Panc1 (cell line): ENCODE measurements around the gene FRMD8. TPM values are rescaled to one million over a fixed set of nuclear protein-coding genes. Genes with fewer than 3 reads are reported as not detected.
A peak's percentile ranks its signal among the peaks of the same experiment; 100 is the strongest.

Experiments
- ATAC-seq: fragments of 200-7000 bp; cut with Tn5 transposase; 2 replicates; pipeline ENCODE4 v1.9.1; 2020; ENCODE audit warnings: mild to moderate bottlenecking, moderate library complexity
- BruUV-seq: library from RNA; stranded (reverse); fragments of 400-500 nt; replicated peaks from 2 replicates; lab custom pipeline; 2021; lab: Mats Ljungman, UMichigan
- CTCF ChIA-PET: fragments of 300-600 bp; sonication (Branson Sonifier 250); formaldehyde crosslinking; loops from one replicate; lab custom pipeline; 2022; ENCODE audit warnings: antibody characterized with exemption; lab: Charles Lee
- POLR2A ChIA-PET: fragments of 300-600 bp; sonication (Branson Sonifier 250); formaldehyde crosslinking; loops from one replicate; lab custom pipeline; 2022; ENCODE audit warnings: antibody characterized with exemption; lab: Charles Lee
- DNase-seq: peaks from one replicate; pipeline ENCODE4 v3.0.0-alpha.2; 2010; ENCODE audit warnings: low read depth, low spot score
- H3K27ac ChIP-seq: 2 replicates; pipeline ENCODE4 v1.5.1; 2011; ENCODE audit warnings: mild to moderate bottlenecking, low read length, inconsistent platforms
- H3K27me3 ChIP-seq: fragments of 200-500 bp; sonication (Bioruptor generic); 2 replicates; pipeline ENCODE4 v1.6.0; 2014; ENCODE audit warnings: low read length, inconsistent platforms; ENCODE audit not compliant: control insufficient read depth, insufficient read depth
- H3K36me3 ChIP-seq: fragments of 200-500 bp; sonication (Bioruptor generic); 2 replicates; pipeline ENCODE4 v1.5.1; 2014; ENCODE audit warnings: inconsistent platforms, mild to moderate bottlenecking, low read length, moderate library complexity; ENCODE audit not compliant: control insufficient read depth, insufficient read depth
- H3K4me1 ChIP-seq: 2 replicates; pipeline ENCODE4 v1.5.1; 2011; ENCODE audit warnings: inconsistent platforms, mild to moderate bottlenecking, low read length, moderate library complexity; ENCODE audit not compliant: control insufficient read depth, insufficient read depth
- H3K4me3 ChIP-seq, 2 experiments: 2 replicates each; pipeline ENCODE4 v1.5.1; 2011 to 2012; ENCODE audit warnings: low read depth in 2 of 2, low read length in 2 of 2, mild to moderate bottlenecking in 2 of 2, inconsistent platforms in 1 of 2, moderate library complexity in 1 of 2
- H3K9me3 ChIP-seq: fragments of 200-500 bp; sonication (Bioruptor generic); 2 replicates; pipeline ENCODE4 v1.5.1; 2014; ENCODE audit warnings: low read depth, mild to moderate bottlenecking, inconsistent platforms, low read length, moderate library complexity; ENCODE audit not compliant: control insufficient read depth, insufficient read depth
- CTCF ChIP-seq: fragments of 450-650 bp; IDR thresholded peaks from 2 replicates; pipeline ENCODE4 v1.5.1; 2017; ENCODE audit warnings: mild to moderate bottlenecking
- POLR2AphosphoS5 ChIP-seq: IDR thresholded peaks from 2 replicates; pipeline ENCODE4 v1.6.1; 2012; ENCODE audit warnings: mild to moderate bottlenecking, low read depth, low read length, moderate library complexity
- SIN3A ChIP-seq: IDR thresholded peaks from 2 replicates; pipeline ENCODE4 v1.6.1; 2012; ENCODE audit warnings: low read depth, mild to moderate bottlenecking, low read length, moderate library complexity, borderline replicate concordance; ENCODE audit not compliant: insufficient read depth
- TCF7L2 ChIP-seq: IDR thresholded peaks from 2 replicates; pipeline ENCODE4 v1.6.1; 2011; ENCODE audit warnings: mild to moderate bottlenecking, low read depth, low read length, inconsistent platforms
- in situ Hi-C: cut with HindIII; loops from 2 replicates; pipeline ENCODE4 v1.10.0; 2016; ENCODE audit warnings: low sequenced_read_pairs, low pct_unique_long_range_greater_than_20kb
- intact Hi-C: fragments of 100-400 bp; cut with micrococcal nuclease; formaldehyde crosslinking; loops from one replicate; pipeline ENCODE4 v1.10.0; 2022; ENCODE audit not compliant: unreplicated experiment
- total RNA-seq: library from RNA; stranded (reverse); gene quantifications from one replicate; pipeline ENCODE4 v1.2.1, GENCODE V29; 2021; ENCODE audit not compliant: unreplicated experiment
- TF ChIP-seq, protein P1 (sequence below), 2 experiments: IDR thresholded peaks; 2 replicates each; pipeline ENCODE4 v1.6.1; 2011 to 2012; ENCODE audit warnings: low read depth in 2 of 2, control low read depth in 1 of 2, low read length in 1 of 2, mild to moderate bottlenecking in 1 of 2, moderate library complexity in 1 of 2; ENCODE audit not compliant: insufficient read depth in 1 of 2

Gene FRMD8
- total RNA-seq, 1 experiment from 2014 or later = 85.8 TPM

GRCh38 chr11:65428578-65429067 is 42.2 kb downstream of the FRMD8 start:
- in situ Hi-C loops = no loop called here
- no TSS peak for BruUV-seq
- POLR2A ChIA-PET = interaction anchor here (0.6 to 0.7 kb wide), 2 partner anchors 10 to 49 kb away, joined by 3 to 11 read pairs; no protein-coding TSS in a partner anchor

GRCh38 chr11:65429068-65429681 is 42.7 kb downstream of the FRMD8 start:
- H3K27ac ChIP-seq = peak overlapping the region; percentile 100
- H3K4me3 ChIP-seq = peak overlapping the region; percentile 91 to 99
- intact Hi-C loops (no loop called here), in situ Hi-C loops (no loop called here)
- CTCF ChIA-PET = no interaction called here
- POLR2A ChIA-PET = interaction anchor here (0.6 kb wide), 1 partner anchor 11 kb away, joined by 11 read pairs; no protein-coding TSS in a partner anchor
- H3K9me3 ChIP-seq = no peaks in the 10 kb centered on the region
- no TSS peak for BruUV-seq
- ATAC-seq (peak; percentile 7; the same call in 1 of the 2 replicates), DNase-seq (no peak)
- H3K36me3 ChIP-seq = peaks cover 20% of the 10 kb centered on the region
- peak; percentile 63 for TF ChIP-seq POLR2AphosphoS5
- TF ChIP-seq, protein P1, sequence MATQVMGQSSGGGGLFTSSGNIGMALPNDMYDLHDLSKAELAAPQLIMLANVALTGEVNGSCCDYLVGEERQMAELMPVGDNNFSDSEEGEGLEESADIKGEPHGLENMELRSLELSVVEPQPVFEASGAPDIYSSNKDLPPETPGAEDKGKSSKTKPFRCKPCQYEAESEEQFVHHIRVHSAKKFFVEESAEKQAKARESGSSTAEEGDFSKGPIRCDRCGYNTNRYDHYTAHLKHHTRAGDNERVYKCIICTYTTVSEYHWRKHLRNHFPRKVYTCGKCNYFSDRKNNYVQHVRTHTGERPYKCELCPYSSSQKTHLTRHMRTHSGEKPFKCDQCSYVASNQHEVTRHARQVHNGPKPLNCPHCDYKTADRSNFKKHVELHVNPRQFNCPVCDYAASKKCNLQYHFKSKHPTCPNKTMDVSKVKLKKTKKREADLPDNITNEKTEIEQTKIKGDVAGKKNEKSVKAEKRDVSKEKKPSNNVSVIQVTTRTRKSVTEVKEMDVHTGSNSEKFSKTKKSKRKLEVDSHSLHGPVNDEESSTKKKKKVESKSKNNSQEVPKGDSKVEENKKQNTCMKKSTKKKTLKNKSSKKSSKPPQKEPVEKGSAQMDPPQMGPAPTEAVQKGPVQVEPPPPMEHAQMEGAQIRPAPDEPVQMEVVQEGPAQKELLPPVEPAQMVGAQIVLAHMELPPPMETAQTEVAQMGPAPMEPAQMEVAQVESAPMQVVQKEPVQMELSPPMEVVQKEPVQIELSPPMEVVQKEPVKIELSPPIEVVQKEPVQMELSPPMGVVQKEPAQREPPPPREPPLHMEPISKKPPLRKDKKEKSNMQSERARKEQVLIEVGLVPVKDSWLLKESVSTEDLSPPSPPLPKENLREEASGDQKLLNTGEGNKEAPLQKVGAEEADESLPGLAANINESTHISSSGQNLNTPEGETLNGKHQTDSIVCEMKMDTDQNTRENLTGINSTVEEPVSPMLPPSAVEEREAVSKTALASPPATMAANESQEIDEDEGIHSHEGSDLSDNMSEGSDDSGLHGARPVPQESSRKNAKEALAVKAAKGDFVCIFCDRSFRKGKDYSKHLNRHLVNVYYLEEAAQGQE (IDR thresholded peaks at IDR 0.05; ENCODE audit: insufficient read depth in 1 of 2, low read depth in 2 of 2, low read length in 1 of 2) = no peak
- H3K4me1 ChIP-seq = peaks cover 69% of the 10 kb centered on the region
- no peaks in the 10 kb centered on the region for H3K27me3 ChIP-seq

More at GRCh38 chr11:65428578-65429067, 42.2 kb downstream of the FRMD8 start:
- peak; percentile 33; the same call in 1 of the 2 replicates for TF ChIP-seq TCF7L2
- peak; percentile 47; the same call in 1 of the 2 replicates for TF ChIP-seq POLR2AphosphoS5
- TF ChIP-seq CTCF = no peak
- TF ChIP-seq SIN3A = 0 out of 2 replicates have a peak, but pooled peaks have one; percentile 46
- TF ChIP-seq, protein P1 (IDR thresholded peaks at IDR 0.05; ENCODE audit: insufficient read depth in 1 of 2, low read depth in 2 of 2, low read length in 1 of 2) = no peak
- DNase-seq = no peak
- no peak for ATAC-seq
- CTCF ChIA-PET = no interaction called here
- intact Hi-C loops = no loop called here
- Histone ChIP-seq H3K9me3 (no peaks in the 10 kb centered on the region), H3K4me1 (peaks cover 63% of the 10 kb centered on the region), H3K36me3 (peaks cover 24% of the 10 kb centered on the region), H3K27me3 (no peaks in the 10 kb centered on the region), H3K4me3 (peak overlapping the region; percentile 91 to 99), H3K27ac (peak overlapping the region; percentile 100)
